Activated naive CD4-positive, alpha-beta T cell treated with anti-CD3 and anti-CD28 coated beads, Interleukin-2, amount 50 U/mL, for 16 hours (primary cell): ENCODE results near the gene ETV7.
A peak's percentile ranks its signal among the peaks of the same experiment; 100 is the strongest.
"Not testable (repeated sequence)": the region's sequence is repeated elsewhere in the genome, so short reads cannot be mapped to it uniquely, and the experiment has no call there.

Experiments used
- DNase-seq: peaks from one replicate; pipeline ENCODE4 v3.0.0-alpha.2; 2020

Gene ETV7

GRCh38 chr6:36387440-36388303 lies at the start of gene ETV7:
TSS of gene ETV7 (minus strand) at chr6:36387669. CDS start at chr6:36387541, 128 bp downstream.
- DNase-seq = peak; percentile 44

DNA sequence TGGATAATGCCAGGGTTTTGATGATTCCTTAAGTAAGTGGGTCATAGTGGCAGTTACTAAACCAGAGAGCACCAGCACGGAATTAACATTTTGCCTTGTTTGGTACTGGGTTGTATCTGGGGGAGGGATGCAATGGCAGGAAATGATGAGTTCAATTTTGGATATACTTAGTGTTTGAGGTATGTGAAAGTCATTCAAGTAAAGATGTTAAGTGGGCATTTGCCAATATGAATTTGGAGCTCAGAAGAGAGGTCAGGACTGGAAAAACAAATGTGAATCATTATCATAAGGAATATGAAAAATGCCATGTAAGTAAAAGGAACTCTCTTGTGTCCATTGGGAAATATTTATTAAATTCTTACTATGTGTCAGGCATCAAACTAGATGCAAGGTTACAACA lies 49.0 kb upstream of the ETV7 start:
- no peak for DNase-seq

DNA sequence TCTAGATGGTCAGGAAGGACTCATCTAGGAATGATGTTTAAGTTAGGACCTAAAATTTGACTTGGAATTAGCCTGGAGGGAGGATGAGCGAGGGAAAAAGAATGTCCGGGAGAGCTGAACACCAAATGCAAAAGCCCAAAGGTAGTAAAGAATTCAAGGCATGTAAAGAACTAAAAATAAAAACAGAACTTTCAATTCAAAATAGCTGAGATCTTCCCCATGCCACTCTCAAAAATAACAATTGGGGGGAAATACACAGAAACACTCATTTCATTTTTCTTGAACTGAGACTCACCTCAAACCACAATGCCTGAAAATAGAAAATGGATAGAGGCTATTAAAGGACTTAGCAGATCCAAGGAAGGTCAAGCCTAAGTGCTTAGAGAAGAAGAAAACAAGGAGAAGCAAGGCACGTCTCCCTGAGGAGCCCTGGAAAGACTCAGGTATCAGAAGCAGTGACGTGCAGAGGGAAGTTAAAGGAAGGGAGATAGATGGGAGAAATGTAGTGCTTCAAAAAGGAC lies 44.7 kb upstream of the ETV7 start:
- DNase-seq = no peak

DNA sequence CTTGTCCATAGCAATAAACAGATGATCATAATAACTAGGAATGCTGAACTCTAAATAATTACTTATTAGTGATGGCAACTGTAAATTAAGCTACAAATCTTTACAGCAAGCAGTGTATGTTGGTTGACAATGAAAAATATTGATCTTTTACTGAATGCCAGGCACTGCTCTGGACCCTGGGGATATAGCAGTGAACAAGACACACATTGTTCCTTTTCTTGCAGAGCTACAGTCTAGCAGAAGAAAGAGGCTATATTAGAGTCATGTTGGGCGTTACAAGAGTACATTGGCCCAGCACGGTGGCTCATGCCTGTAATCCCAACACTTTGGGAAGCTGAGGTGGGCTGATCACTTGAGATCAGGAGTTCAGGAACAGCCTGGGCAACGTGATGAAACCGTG lies 43.7 kb upstream of the ETV7 start:
- DNase-seq = no peak

DNA sequence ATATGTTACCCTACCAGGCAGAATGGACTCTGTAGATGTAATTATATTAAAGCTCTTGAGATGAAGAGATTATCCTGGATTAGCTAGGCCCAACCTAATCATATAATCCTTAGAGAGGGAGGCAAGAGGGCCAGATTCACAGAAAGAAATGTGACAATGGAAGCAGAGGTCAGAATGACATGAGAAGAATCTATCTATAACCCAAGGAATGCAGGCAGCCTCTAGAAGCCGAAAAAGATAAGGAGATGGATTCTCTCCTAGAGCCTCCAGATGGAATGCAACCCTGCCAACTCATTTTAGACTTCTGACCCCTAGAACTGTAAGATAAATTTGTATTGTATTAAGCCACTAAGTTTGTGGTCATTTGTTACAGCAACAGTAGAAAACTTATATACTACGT lies 42.9 kb upstream of the ETV7 start:
- no peak for DNase-seq

DNA sequence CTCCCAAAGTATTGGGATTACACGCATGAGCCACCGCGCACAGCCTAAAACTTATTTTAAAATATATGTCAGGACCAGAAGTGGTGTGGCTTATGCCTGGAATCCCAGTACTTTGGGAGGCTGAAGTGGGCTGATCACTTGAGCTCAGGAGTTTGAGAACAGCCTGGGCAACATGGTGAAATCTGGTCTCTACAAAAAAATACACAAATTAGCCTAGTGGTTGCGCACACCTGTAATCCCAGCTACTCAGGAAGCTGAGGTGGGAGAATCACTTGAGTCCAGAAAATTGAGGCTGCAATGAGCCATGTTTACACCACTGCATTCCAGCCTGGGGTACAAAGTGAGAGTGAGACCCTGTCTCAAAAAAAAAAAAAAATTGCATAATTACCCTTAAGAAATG lies 41.4 kb upstream of the ETV7 start:
- DNase-seq = no peak

DNA sequence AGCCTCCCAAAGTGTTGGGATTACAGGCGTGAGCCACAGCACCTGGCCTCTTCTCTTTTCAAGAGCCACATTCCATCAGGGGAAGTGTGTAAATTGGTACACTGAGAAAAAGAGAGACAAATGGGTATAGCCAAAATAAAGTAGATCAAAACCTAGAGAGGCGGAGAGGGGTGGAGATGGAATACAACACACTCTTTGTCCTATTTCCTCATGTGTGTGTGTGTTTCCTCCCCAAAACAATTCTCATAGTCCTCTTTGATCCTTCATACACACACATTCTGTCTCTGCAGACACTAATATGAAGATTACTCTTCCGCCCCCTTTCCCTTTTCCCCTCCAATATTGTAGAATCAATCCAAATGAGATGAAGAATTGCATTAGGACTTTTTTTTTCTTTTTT lies 39.2 kb upstream of the ETV7 start:
- no peak for DNase-seq

DNA sequence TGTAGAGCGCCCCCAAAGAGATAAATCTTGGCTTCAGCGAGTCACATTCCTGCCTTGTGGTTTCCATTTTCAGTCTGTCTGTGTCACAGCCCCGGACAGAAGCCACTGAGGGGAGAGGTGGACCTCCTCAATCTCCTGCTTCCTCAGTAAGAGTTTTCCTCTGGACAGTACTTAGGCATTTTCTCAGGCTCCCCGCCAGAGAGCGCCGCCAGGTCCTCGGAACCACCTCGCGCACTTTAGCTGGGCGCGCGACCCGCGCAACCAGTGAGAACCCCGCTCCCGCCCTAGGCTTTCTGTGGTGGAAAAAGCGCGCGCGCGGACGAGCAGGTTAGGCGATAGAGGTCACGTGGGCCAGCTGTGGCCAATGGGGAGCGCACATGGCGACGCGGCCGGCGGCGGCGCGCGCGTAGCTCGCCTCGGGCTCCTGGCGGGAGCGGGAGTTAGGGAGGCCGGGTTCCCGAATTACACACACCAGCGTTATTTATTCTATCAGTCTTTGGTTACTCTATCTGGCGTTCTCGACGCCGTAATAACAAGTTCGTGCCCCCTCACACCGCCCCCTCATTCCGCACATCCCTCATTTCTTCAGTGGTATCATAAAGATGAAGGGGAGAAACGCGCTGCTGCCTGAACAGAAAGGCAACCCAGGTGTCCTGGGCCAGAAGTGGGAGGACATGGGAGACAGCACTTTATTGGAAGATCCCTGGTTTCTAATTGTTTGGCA lies 35.8 kb upstream of the ETV7 start:
- peak; percentile 99 for DNase-seq

DNA sequence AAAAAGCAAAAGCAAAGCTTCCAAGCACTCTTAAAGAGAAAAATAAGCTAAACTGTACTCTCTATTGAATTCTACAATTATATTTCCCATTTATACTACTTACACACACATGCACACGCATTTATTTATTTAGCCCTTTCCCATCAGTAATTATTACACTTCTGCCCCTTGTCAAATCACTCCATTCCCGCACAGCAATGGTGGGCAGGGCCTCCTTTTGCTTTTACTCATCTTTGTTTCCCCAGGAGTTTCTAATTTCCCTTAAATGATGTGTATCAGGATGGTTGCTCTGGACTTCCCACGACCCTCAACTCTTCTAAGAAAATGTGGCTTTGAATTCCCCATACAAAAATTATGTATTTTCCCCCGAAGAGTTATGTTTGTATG lies 35.2 kb upstream of the ETV7 start:
- DNase-seq = no peak

DNA sequence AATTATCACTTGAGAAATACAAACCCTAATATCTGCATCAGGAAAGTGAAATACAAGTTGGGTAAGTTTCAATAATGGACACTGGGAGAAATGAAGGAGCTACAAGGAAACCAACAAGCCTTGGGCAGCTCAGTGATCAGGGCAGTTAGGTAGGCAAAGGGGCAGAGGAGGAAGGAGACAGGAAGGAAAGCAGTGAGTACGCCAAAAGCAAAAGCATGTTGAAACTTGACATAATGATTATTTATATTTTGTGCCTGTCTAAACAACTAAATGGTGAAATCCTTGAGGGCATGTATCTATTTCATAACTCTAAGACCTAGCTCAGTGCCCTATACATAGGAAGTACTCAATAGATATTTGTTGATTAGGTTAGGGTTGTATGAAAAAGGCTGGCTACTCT lies 31.8 kb upstream of the ETV7 start:
- no peak for DNase-seq

GRCh38 chr6:36418558-36418957 lies 31.1 kb upstream of the ETV7 start:
- DNase-seq = no peak

GRCh38 chr6:36414481-36414880 lies 27.0 kb upstream of the ETV7 start:
- DNase-seq = no peak

GRCh38 chr6:36413489-36414480 lies 26.3 kb upstream of the ETV7 start:
- no peak for DNase-seq

- DNase-seq = not testable (repeated sequence)
Observed at GRCh38 chr6:36409718-36410117, 22.2 kb upstream of the ETV7 start.

- DNase-seq = no peak
Observed at GRCh38 chr6:36404164-36404563, 16.7 kb upstream of the ETV7 start.

- no peak for DNase-seq
Observed at GRCh38 chr6:36402481-36402880, 15.0 kb upstream of the ETV7 start.

DNA sequence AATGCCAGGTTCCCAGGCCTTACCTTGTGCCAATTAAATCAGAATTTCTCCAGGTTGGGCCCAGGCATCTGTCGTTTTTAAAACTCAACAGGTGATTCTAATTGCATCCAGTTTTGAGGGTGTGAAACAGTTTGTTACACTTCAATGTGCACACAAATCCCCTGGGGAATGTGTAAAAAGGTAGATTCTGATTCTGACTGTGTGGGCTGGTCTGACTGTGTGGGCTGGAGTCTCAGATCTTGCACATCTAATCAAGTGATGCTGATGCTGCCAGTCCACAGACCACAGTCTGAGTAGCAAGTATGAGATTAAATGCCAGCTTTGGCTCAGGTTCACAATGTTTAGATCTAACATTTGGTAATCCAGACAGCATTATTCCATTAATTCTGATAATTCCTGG lies 12.5 kb upstream of the ETV7 start:
- DNase-seq = no peak

GRCh38 chr6:36392621-36393020 lies 5.2 kb upstream of the ETV7 start:
- DNase-seq = no peak

- DNase-seq = no peak
Observed at GRCh38 chr6:36389353-36389752, 1.9 kb upstream of the ETV7 start.

GRCh38 chr6:36386495-36387439 lies 702 bp downstream of the ETV7 start:
- DNase-seq = peak; percentile 27

- DNase-seq = no peak
Observed at GRCh38 chr6:36384095-36384494, 3.4 kb downstream of the ETV7 start.

- DNase-seq = no peak
Observed at GRCh38 chr6:36383606-36384005, 3.9 kb downstream of the ETV7 start.
